HG02870 (cell line): ENCODE data around the gene MAP3K20.
A peak's percentile ranks its signal among the peaks of the same experiment; 100 is the strongest.
"Not testable (repeated sequence)": the region's sequence is repeated elsewhere in the genome, so short reads cannot be mapped to it uniquely, and the experiment has no call there.

ENCODE experiments used
- ATAC-seq: cut with Tn5 transposase; IDR thresholded peaks from one replicate; pipeline ENCODE4 v1.9.1; 2021; ENCODE audit warnings: mild to moderate bottlenecking, moderate library complexity; ENCODE audit not compliant: unreplicated experiment

MAP3K20 gene

GRCh38 chr2:173193925-173194324, 118.3 kb downstream of the MAP3K20 start:
- ATAC-seq: no peak

DNA sequence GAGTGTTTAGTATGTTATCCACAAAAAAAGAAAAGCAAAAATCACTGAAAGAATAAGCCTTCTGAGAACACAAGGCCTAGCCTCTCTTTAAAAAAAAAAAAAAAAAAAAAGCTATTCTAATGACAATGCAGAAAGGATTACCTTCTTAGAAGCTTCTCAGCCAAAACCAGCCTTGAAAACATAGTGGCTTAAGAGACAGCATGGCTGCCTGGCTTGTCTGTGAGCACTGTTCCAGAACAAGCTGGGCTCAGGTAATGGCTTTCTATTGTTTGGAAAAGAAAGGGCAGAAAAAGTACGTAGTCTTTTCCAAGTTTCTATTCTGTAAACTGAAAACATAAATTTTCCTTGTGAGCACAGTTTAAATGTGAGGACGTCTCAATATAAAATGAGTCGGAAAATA, 119.5 kb downstream of the MAP3K20 start:
- no peak for ATAC-seq

GRCh38 chr2:173196080-173196479, 120.4 kb downstream of the MAP3K20 start:
- ATAC-seq: no peak

GRCh38 chr2:173196638-173197037, 121.0 kb downstream of the MAP3K20 start:
- ATAC-seq: no peak

DNA sequence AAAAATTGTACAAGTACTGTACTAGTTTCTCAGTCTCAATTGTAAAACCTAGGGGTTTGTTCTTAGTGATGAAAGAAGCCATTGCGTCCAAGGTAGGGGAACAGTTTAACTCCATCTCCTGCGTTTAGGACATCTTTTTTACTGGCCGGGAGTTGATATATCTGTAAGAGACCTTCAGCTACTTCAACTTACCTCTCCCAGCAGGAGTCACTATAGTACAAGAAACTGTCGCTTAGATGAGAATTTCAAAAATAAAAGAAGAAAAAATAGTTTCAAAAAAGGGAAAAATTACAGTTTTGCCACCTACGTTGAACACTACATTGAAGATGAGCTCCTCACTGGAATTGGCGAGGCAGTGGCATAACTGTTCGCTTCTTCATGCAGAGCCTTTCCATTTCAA, 122.7 kb downstream of the MAP3K20 start:
- no peak for ATAC-seq

GRCh38 chr2:173199294-173199693, 123.6 kb downstream of the MAP3K20 start:
- ATAC-seq: no peak

DNA sequence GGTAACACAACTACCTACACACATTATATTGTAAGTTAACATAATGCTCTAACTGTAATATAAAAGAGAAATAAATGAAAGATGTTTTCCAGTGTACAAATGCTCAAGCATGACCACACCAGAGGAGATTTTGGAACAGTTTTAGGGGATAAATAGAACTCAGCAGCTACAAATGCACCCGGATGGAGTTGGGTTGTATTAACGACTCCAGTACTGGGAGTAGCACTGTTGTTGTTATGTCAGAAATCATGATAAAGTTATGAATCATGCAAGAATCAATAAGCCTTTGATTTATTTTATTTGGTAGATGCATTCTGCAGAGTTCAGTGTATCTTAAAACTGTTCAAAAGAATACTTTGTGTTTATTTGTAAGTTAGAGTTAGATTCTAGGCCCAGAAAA, 126.9 kb downstream of the MAP3K20 start:
- no peak for ATAC-seq

- ATAC-seq: no peak
Measured at GRCh38 chr2:173204316-173204715, 128.7 kb downstream of the MAP3K20 start.

GRCh38 chr2:173205375-173205774, 129.7 kb downstream of the MAP3K20 start:
- no peak for ATAC-seq

GRCh38 chr2:173207124-173207523, 131.5 kb downstream of the MAP3K20 start:
- not testable (repeated sequence) for ATAC-seq

- no peak for ATAC-seq
Measured at GRCh38 chr2:173210270-173211196, 134.9 kb downstream of the MAP3K20 start.

DNA sequence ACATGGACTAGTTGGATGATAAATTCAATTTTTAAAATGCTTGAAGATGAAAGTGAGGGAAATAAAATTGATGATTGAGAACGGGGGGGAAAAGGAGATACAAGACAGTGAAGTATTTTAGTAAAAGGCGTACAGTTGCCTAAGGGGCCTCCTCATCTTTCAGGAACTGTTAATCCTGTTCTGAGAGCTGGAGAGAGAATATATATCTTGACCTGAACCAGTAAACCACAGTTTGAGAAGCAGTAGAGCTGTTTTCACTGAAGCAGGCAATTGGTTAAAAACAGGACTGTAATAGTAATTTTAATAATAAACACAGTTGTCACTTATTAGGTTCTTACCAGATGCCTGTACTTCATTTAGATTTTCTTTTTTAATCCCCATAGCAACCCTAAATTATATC, 137.5 kb downstream of the MAP3K20 start:
- no peak for ATAC-seq

DNA sequence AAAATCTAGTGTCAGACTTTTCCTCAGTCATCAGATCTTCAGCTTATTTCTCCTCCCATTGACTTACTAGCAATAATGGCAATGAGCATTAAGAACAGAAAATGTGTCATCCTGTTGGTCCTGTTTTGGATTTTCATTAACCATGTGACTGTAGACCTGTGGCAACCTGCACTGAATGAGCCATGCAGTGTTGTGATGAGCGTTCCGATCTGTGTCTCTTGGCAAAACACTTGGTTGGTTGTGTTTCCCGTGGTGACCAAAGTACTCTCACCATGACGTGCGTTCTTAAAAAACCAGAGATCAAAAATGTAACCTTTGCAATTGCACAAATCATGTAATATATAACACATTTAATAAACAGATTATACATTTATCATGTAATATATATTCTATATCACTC, 138.6 kb downstream of the MAP3K20 start:
- ATAC-seq: no peak

DNA sequence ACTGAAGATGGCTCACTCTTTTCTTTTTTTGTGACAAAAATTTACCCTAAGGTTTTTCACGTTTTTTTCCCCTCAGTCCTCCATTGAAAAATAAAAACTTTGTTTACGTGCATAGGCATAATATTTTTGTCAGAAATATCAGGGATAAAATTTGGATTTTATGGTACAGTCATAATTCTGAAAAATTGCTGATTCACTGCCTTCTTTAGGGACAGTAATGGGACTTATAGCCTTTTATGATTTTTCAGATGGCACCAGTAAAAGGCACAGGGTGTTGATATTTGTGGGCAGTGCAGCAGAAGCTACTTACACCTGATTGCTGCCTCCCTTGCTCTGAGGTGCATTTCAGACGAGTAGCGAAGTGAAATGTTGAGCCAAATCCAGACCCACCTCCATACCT, 139.7 kb downstream of the MAP3K20 start:
- no peak for ATAC-seq

DNA sequence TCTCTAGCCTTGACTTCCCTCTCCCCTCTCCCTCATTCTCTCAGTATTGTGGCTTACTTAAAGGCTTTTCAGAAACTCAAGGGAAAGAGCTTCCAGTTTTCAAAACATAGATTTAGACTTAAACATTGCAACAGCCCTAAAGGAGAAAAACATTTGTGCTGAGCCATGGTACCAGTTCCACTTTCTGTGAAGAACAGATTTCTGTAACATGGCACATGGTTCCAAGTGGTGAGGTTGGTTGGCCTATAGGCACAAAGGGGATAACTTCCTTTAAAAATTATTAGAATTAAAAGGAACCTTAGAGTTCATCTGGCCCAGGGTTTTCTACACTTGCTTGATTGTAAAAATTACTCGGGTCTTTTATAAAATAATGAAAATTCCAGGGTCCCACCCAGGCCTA, 140.4 kb downstream of the MAP3K20 start:
- ATAC-seq: no peak

DNA sequence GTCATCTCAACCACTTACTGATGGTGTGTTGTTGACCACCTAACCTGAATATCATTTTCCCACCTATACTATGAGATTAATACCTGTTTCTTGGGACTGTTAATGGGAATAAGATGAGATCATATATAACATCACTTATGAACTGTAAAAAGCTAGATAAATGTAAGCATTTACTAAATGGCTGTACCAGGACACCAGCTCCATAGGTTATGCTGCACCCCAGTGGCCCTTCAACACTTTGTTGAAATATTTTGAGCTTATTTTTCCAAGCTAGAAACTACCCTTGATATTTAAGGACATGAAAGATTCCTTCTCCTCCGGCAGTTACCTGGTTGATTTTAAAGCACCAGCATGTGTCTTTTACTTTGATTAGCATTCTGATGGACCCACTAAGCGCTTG, 141.0 kb downstream of the MAP3K20 start:
- no peak for ATAC-seq

- ATAC-seq: no peak
Measured at GRCh38 chr2:173217116-173217840, 141.6 kb downstream of the MAP3K20 start.

GRCh38 chr2:173218326-173219056, 142.8 kb downstream of the MAP3K20 start:
- no peak for ATAC-seq

GRCh38 chr2:173221132-173221695, 145.6 kb downstream of the MAP3K20 start:
- ATAC-seq: no peak

- peak; percentile 72 for ATAC-seq
Measured at GRCh38 chr2:173221937-173222594, 146.4 kb downstream of the MAP3K20 start.

DNA sequence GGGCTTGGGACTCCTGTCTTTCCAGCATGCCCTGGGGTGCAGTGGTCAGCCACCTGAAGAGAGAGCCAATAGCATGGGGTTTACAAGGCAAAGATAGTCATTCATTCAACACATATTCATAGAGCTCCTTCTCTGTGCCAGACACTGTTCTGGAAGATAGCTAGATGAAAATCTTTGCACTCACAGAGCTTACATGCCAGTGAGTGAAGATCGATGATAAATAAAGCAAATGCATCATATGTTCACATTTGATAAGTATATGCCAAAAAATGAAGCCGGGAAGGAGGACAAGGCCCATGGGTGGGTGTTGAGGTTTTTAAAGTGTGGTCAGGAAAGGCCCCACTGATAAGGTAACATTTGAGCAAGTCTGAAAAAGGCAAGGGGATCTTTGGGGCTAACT, 148.2 kb downstream of the MAP3K20 start:
- ATAC-seq: no peak
